Hepatocyte (in vitro differentiated cells): ENCODE data around the gene AP1G2.

Experiments used
- EZH2 ChIP-seq: fragments of 200-600 bp; sonication (generic); IDR thresholded peaks from 2 replicates; pipeline ENCODE4 v1.6.1; 2016; ENCODE audit warnings: antibody characterized with exemption, mild to moderate bottlenecking, borderline replicate concordance
- EZH2phosphoT487 ChIP-seq: fragments of 200-600 bp; sonication (generic); IDR thresholded peaks from one replicate; pipeline ENCODE4 v1.6.1; 2018; ENCODE audit warnings: antibody characterized with exemption, mild to moderate bottlenecking, low read depth, moderate library complexity; ENCODE audit not compliant: unreplicated experiment, severe bottlenecking
- TF ChIP-seq, protein P1 (sequence below): fragments of 200-600 bp; sonication (generic); IDR thresholded peaks from 2 replicates; pipeline ENCODE4 v1.5.1; 2016; ENCODE audit warnings: antibody characterized with exemption, mild to moderate bottlenecking; ENCODE audit not compliant: poor library complexity

DNA sequence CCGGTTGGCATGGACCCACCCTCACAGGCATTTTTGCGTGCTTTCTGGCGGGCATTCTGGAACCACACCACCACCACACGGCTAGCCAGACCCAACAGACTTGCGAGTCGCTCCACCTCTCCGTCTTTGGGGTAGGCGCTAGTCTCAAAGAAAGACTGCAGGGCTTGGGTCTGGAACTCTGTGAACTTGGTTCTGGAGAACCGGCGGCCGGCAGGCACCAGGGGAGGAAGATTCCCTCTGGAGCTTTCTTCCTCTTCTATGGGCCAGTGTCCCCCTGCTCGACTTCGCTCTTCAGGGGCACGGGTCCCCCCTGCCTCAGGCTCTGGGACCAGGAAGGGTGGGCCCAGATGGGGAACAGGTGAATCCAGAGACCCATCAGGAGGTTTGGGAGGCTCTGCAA, 42.6 kb downstream of the AP1G2 start:
- TF ChIP-seq, protein P1, sequence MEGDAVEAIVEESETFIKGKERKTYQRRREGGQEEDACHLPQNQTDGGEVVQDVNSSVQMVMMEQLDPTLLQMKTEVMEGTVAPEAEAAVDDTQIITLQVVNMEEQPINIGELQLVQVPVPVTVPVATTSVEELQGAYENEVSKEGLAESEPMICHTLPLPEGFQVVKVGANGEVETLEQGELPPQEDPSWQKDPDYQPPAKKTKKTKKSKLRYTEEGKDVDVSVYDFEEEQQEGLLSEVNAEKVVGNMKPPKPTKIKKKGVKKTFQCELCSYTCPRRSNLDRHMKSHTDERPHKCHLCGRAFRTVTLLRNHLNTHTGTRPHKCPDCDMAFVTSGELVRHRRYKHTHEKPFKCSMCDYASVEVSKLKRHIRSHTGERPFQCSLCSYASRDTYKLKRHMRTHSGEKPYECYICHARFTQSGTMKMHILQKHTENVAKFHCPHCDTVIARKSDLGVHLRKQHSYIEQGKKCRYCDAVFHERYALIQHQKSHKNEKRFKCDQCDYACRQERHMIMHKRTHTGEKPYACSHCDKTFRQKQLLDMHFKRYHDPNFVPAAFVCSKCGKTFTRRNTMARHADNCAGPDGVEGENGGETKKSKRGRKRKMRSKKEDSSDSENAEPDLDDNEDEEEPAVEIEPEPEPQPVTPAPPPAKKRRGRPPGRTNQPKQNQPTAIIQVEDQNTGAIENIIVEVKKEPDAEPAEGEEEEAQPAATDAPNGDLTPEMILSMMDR, result no peak
- TF ChIP-seq EZH2phosphoT487, result no peak
- no peak for TF ChIP-seq EZH2
